Keratinocyte (primary cell): ENCODE results near the gene FBXO40. TPM values are rescaled to one million over a fixed set of nuclear protein-coding genes. Genes with fewer than 3 reads are reported as not detected.
"Not testable (repeated sequence)": the region's sequence is repeated elsewhere in the genome, so short reads cannot be mapped to it uniquely, and the experiment has no call there.

Experiments used
- DNase-seq: peaks from one replicate; pipeline ENCODE4 v3.0.0-alpha.2; 2011; ENCODE audit warnings: low read depth, missing footprints, low spot score
- FAIRE-seq: peaks from 2 replicates; lab custom pipeline; 2011; peaks lifted over from hg19 to GRCh38; lab: Jason Lieb, UNC
- H2AFZ ChIP-seq: 2 replicates; pipeline ENCODE4 v1.6.0; 2012; ENCODE audit warnings: low read length, control low read depth, inconsistent platforms; ENCODE audit not compliant: control insufficient read depth
- H3K27ac ChIP-seq: 2 replicates; pipeline ENCODE4 v1.5.1; 2011; ENCODE audit warnings: low read length; ENCODE audit not compliant: control insufficient read depth, insufficient read depth
- H3K27me3 ChIP-seq: 3 replicates; pipeline ENCODE4 v1.6.0; 2011; ENCODE audit warnings: low read length; ENCODE audit not compliant: control insufficient read depth, insufficient read depth; ENCODE audit errors: extremely low read depth
- H3K36me3 ChIP-seq, 2 experiments: 2 replicates in 1 of 2; 3 replicates in 1 of 2; pipeline ENCODE4 v1.5.1; 2011; ENCODE audit warnings: low read length in 2 of 2, mild to moderate bottlenecking in 1 of 2; ENCODE audit not compliant: control insufficient read depth in 2 of 2, insufficient read depth in 2 of 2; ENCODE audit errors: extremely low read depth in 1 of 2
- H3K4me1 ChIP-seq: 3 replicates; pipeline ENCODE4 v1.5.1; 2011; ENCODE audit warnings: low read length; ENCODE audit not compliant: control insufficient read depth, insufficient read depth; ENCODE audit errors: extremely low read depth
- H3K4me2 ChIP-seq: 3 replicates; pipeline ENCODE4 v1.6.0; 2011; ENCODE audit warnings: low read depth, low read length; ENCODE audit not compliant: control insufficient read depth, insufficient read depth; ENCODE audit errors: extremely low read depth
- H3K4me3 ChIP-seq, 3 experiments: fragments of 200-600 bp in 1 of 3; sonication (generic) in 1 of 3; 2 replicates in 2 of 3; 3 replicates in 1 of 3; pipeline ENCODE4 v1.5.1; 2011 to 2016; ENCODE audit warnings: low read length in 3 of 3, mild to moderate bottlenecking in 3 of 3, control low read depth in 2 of 3, inconsistent platforms in 1 of 3, low read depth in 1 of 3, mixed read lengths in 1 of 3, mixed run types in 1 of 3, moderate library complexity in 1 of 3; ENCODE audit not compliant: control insufficient read depth in 2 of 3, insufficient read depth in 2 of 3; ENCODE audit errors: extremely low read depth in 1 of 3
- H3K79me2 ChIP-seq: 2 replicates; pipeline ENCODE4 v1.6.0; 2012; ENCODE audit warnings: low read length; ENCODE audit not compliant: control insufficient read depth, insufficient read depth
- H3K9ac ChIP-seq: 3 replicates; pipeline ENCODE4 v1.6.0; 2011; ENCODE audit warnings: low read length; ENCODE audit not compliant: control insufficient read depth, insufficient read depth; ENCODE audit errors: extremely low read depth
- H3K9me1 ChIP-seq: 3 replicates; pipeline ENCODE4 v1.6.0; 2011; ENCODE audit warnings: low read length; ENCODE audit not compliant: control insufficient read depth, insufficient read depth; ENCODE audit errors: extremely low read depth
- H3K9me3 ChIP-seq: 2 replicates; pipeline ENCODE4 v1.5.1; 2012; ENCODE audit warnings: low read depth, low read length; ENCODE audit not compliant: control insufficient read depth
- H4K20me1 ChIP-seq: 3 replicates; pipeline ENCODE4 v1.6.0; 2011; ENCODE audit warnings: low read length; ENCODE audit not compliant: control insufficient read depth, insufficient read depth; ENCODE audit errors: extremely low read depth
- CTCF ChIP-seq, 3 experiments: IDR thresholded peaks in 1 of 3; conservative IDR thresholded peaks in 1 of 3; optimal IDR thresholded peaks in 1 of 3; 2 replicates in 2 of 3; 3 replicates in 1 of 3; pipeline versions ENCODE3 to v1.5.1; 2011; ENCODE audit warnings: low read length in 3 of 3, mild to moderate bottlenecking in 3 of 3, moderate library complexity in 2 of 3, control low read depth in 1 of 3, inconsistent platforms in 1 of 3; ENCODE audit not compliant: insufficient read depth in 2 of 3; ENCODE audit errors: extremely low read depth in 1 of 3
- EZH2 ChIP-seq: IDR thresholded peaks from one replicate; pipeline ENCODE4 v1.6.1; 2012; ENCODE audit warnings: inconsistent platforms, mild to moderate bottlenecking, low read length, moderate library complexity
- dilution Hi-C: fragments of 300-500 bp; cut with MboI; formaldehyde crosslinking; loops from one replicate; pipeline ENCODE4 v1.7.0; 2020; ENCODE audit warnings: low sequenced_read_pairs; ENCODE audit not compliant: extremely low pct_ligation_motif_present
- polyA plus RNA-seq, 5 experiments: library from polyadenylated mRNA; depleted of rRNA in 3 of 5; stranded (reverse) in 3 of 5; stranded (forward) in 1 of 5; unstranded in 1 of 5; fragments of >200 nt; gene quantifications; 1 replicate in 1 of 5; 2 replicates in 3 of 5; 3 replicates in 1 of 5; pipeline versions ENCODE4 v1.2.1 to v1.2.3, GENCODE V29; 2011 to 2012; ENCODE audit warnings: missing spikeins in 2 of 5, low read depth in 1 of 5, low replicate concordance in 1 of 5

Gene FBXO40
- polyA plus RNA-seq, 1 donor (not counting 4 experiments of a cell fraction or from before 2014, with no cell fraction given): not detected

DNA sequence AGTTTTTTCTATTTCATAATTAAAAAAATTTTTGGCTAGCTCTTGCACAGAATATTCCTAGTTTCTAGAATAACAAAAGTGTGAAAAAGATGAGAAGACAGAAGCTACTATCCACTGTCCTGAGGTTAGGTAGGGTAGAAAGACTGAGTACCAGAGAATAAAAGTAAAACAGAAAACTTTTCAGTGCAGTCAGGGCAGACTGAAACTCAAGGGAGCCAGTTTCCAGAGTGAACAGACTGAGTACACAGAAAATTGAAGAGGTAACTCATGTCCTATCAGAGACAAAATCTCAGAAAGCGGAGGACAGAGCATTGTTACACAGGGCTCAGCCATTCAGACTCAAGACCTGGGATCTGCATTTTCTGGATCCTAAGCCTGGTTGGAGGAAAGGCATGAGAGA is 8.8 kb upstream of the FBXO40 start:
- H3K27me3 ChIP-seq: peaks cover 5% of the 10 kb centered on the region
- H3K27ac ChIP-seq: no peak overlapping the region
- TF ChIP-seq CTCF (optimal IDR thresholded peaks at IDR 0.05 in 1 of 3, IDR thresholded peaks at IDR 0.05 in 1 of 3, conservative IDR thresholded peaks at IDR 0.05 in 1 of 3; ENCODE audit: extremely low read depth in 1 of 3, insufficient read depth in 2 of 3, low read length in 3 of 3) (no peak), EZH2 (no peak)

DNA sequence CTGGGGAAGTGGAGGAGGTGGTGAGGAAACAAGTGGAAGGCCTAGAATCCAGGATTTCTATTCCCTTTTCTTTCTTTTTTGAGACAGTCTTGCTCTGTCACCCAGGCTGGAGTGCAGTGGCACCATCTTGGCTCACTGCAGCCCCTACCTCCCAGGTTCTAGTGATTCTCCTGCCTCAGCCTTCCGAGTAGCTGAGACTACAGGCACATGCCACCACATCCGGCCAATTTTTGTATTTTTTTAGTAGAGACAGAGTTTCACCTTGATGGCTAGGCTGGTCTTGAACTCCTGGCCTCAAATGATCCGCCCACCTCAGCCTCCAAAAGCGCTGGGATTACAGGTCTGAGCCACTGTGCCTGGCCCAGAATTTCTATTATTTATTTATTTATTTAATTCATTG is 627 bp downstream of the FBXO40 start:
- not testable (repeated sequence) for H3K4me1 ChIP-seq, H3K9me1 ChIP-seq, FAIRE-seq

More for the DNA sequence above, 8.8 kb upstream of the FBXO40 start:
- Histone ChIP-seq H3K9me3 (no peaks in the 10 kb centered on the region), H3K4me2 (no peak overlapping the region), H3K79me2 (no peaks in the 10 kb centered on the region), H2AFZ (no peak overlapping the region), H4K20me1 (no peaks in the 10 kb centered on the region), H3K36me3 (no peaks in the 10 kb centered on the region), H3K4me1 (no peaks in the 10 kb centered on the region), H3K9me1 (no peaks in the 10 kb centered on the region), H3K9ac (no peak overlapping the region), H3K4me3 (no peak overlapping the region)
- dilution Hi-C loops: no loop called here
- DNase-seq (no peak), FAIRE-seq (no peak)

DNA sequence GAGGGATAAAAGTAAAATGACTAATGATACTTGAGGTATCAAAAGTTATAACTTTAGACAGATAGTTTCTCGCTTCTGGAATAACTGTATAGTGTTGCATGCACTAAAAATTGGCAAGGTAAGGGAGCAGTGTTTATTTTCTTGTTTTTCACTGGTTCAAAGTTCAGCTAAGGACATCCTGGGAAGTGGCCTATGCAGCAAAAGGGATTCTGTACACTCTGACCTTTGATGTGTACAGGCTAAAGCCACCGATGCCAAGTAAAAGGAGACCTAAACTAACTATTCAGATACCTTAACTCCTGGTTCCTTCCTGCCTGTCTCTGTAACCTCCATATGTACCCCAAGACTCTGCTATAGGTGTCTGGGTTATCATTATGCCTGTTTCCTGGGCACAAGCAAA is 1.7 kb downstream of the FBXO40 start:
- Histone ChIP-seq H2AFZ (no peak overlapping the region), H3K36me3 (no peaks in the 10 kb centered on the region), H3K9me3 (no peaks in the 10 kb centered on the region), H3K27me3 (no peaks in the 10 kb centered on the region), H3K4me3 (no peak overlapping the region), H3K9ac (no peak overlapping the region), H3K79me2 (no peaks in the 10 kb centered on the region), H4K20me1 (no peaks in the 10 kb centered on the region), H3K9me1 (no peaks in the 10 kb centered on the region), H3K27ac (no peak overlapping the region), H3K4me1 (no peaks in the 10 kb centered on the region), H3K4me2 (no peak overlapping the region)
- dilution Hi-C loops: no loop called here
- FAIRE-seq: no peak
- TF ChIP-seq EZH2 (no peak), CTCF (optimal IDR thresholded peaks at IDR 0.05 in 1 of 3, IDR thresholded peaks at IDR 0.05 in 1 of 3, conservative IDR thresholded peaks at IDR 0.05 in 1 of 3; ENCODE audit: extremely low read depth in 1 of 3, insufficient read depth in 2 of 3, low read length in 3 of 3) (no peak)
- DNase-seq: no peak

More for the DNA sequence above, 627 bp downstream of the FBXO40 start:
- H3K4me3 ChIP-seq, H3K27ac ChIP-seq, H3K9ac ChIP-seq, H3K36me3 ChIP-seq, DNase-seq, H3K27me3 ChIP-seq, H3K4me2 ChIP-seq, H4K20me1 ChIP-seq, H2AFZ ChIP-seq, H3K9me3 ChIP-seq, dilution Hi-C loops, H3K79me2 ChIP-seq: not testable (repeated sequence)
